ENCODE measurements around the gene TERT. TPM values are rescaled to one million over a fixed set of nuclear protein-coding genes. Genes with fewer than 3 reads are reported as not detected.

The TERT gene
- polyA plus RNA-seq, 1 experiment, result not detected

DNA sequence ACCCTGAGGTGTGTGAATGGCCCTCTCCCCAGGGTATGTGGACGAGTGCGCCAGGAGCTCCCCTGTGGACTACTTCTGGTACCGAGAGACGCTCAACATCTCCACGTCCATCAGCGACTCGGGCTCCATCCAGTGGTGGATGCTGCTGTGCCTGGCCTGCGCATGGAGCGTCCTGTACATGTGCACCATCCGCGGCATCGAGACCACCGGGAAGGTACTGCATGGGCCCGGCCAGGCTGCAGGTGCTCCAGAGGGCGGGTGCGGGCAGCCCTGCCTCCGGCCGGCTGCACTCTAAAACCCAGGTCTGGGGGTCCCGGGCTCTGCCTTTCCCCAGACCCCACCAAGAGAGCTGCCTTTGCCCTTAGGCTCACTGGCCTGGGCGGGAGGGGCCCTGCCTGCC lies 82.6 kb downstream of the TERT start:
- POLR2A ChIA-PET, result no interaction called here
- no peak for DNase-seq (ENCODE audit: low read depth)
- TF ChIP-seq, protein P1, sequence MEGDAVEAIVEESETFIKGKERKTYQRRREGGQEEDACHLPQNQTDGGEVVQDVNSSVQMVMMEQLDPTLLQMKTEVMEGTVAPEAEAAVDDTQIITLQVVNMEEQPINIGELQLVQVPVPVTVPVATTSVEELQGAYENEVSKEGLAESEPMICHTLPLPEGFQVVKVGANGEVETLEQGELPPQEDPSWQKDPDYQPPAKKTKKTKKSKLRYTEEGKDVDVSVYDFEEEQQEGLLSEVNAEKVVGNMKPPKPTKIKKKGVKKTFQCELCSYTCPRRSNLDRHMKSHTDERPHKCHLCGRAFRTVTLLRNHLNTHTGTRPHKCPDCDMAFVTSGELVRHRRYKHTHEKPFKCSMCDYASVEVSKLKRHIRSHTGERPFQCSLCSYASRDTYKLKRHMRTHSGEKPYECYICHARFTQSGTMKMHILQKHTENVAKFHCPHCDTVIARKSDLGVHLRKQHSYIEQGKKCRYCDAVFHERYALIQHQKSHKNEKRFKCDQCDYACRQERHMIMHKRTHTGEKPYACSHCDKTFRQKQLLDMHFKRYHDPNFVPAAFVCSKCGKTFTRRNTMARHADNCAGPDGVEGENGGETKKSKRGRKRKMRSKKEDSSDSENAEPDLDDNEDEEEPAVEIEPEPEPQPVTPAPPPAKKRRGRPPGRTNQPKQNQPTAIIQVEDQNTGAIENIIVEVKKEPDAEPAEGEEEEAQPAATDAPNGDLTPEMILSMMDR (IDR thresholded peaks at IDR 0.05; ENCODE audit: insufficient read depth, low read depth, low read length), result no peak
- no peaks in the 10 kb centered on the region; the same call in none of the 2 replicates for H3K27me3 ChIP-seq (ENCODE audit: control insufficient read depth, insufficient read depth, low read length)
- H3K36me3 ChIP-seq (ENCODE audit: control insufficient read depth, insufficient read depth, low read length), result no peaks in the 10 kb centered on the region
- CTCF ChIA-PET, result no interaction called here
- no peak overlapping the region for H3K4me3 ChIP-seq (ENCODE audit: low read depth, low read length)

DNA sequence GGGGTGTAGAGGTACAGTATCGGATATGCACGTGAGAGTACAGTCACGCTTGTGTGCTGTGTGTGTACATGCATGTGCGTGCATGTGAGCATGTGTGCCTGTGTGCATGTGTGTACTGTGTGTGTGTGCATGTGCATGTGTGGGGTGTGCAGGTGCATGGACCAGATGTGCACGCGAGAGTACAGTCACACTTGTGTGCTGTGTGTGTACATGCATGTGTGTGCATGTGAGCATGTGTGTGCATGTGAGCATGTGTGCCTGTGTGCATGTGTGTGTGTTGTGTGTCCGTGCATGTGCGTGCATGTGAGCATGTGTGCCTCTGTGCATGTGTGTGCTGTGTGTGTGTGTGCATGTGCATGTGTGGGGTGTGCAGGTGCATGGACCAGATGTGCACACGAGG lies 83.2 kb downstream of the TERT start:
- ChIA-PET CTCF (no interaction called here), POLR2A (no interaction called here)
- Histone ChIP-seq H3K27me3 (ENCODE audit: control insufficient read depth, insufficient read depth, low read length) (no peaks in the 10 kb centered on the region; the same call in none of the 2 replicates), H3K36me3 (ENCODE audit: control insufficient read depth, insufficient read depth, low read length) (no peaks in the 10 kb centered on the region), H3K4me3 (ENCODE audit: low read depth, low read length) (no peak overlapping the region)
- no peak for DNase-seq (ENCODE audit: low read depth)
- TF ChIP-seq, protein P1 (IDR thresholded peaks at IDR 0.05; ENCODE audit: insufficient read depth, low read depth, low read length), result no peak

DNA sequence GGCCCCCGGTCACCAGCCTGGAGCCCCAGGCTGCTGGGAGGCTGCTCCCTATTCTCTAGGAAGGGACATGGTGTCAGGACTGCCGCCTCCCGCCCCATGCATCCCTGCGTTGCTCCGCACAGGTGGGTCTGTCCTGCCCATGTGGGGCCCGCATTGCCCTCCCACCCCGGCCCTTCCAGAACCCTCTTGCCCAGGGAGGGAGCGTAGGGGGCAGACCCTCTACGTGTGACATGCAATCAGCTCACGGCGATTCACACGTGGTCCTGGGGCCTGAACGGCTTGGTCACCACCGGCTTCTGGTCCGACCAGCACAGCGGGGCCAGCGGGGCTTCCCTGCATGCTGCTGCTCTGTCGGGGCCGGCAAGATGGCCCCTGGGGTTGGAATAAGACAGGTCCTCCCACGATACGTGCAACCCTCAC lies 84.0 kb downstream of the TERT start:
- POLR2A ChIA-PET, result no interaction called here
- Histone ChIP-seq H3K4me3 (ENCODE audit: low read depth, low read length) (no peak overlapping the region), H3K36me3 (ENCODE audit: control insufficient read depth, insufficient read depth, low read length) (no peaks in the 10 kb centered on the region), H3K27me3 (ENCODE audit: control insufficient read depth, insufficient read depth, low read length) (no peaks in the 10 kb centered on the region; the same call in none of the 2 replicates)
- no peak for DNase-seq (ENCODE audit: low read depth)
- CTCF ChIA-PET, result no interaction called here
- TF ChIP-seq, protein P1 (IDR thresholded peaks at IDR 0.05; ENCODE audit: insufficient read depth, low read depth, low read length), result no peak

DNA sequence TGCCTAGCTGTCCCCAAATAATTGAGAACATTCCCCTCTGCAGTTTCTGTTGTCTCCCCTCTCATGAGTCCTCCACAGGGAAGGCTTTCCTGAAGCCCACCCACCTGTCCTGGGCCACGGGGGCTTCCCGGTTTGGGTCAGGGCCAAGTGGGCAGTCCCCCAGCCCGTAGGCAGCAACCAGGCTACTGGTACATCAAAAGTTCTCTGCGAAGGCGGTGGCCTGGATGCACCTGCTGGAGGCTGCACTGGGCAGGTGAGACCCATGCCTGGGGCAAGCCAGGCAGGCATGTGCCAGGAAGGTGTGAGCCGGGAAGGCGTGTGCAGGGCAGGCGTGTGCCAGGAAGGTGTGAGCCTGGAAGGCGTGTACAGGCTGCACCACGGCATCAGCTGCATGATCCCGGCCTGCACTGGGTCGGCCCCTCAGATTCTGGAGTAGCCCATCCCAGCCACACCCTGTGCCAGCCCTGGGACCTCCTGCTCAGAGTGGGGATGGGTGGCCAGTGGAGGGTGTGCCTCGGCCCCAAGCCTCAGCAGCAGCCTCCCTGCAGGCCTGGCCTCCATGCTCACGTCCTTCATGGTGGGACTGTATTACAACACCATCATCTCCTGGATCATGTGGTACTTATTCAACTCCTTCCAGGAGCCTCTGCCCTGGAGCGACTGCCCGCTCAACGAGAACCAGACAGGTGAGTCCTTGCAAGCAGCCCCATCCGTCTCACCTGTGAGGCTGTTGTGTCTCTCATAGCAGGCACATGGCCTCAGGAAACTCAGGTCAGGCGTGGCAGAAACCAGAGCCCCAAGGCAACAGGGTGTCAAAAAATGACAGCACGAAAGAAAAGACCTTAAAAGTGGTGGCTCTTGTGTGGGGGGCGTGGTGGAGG lies 84.7 kb downstream of the TERT start:
- POLR2A ChIA-PET, result no interaction called here
- TF ChIP-seq, protein P1 (IDR thresholded peaks at IDR 0.05; ENCODE audit: insufficient read depth, low read depth, low read length), result no peak
- no peaks in the 10 kb centered on the region for H3K36me3 ChIP-seq (ENCODE audit: control insufficient read depth, insufficient read depth, low read length)
- no peak for DNase-seq (ENCODE audit: low read depth)
- no peaks in the 10 kb centered on the region; the same call in none of the 2 replicates for H3K27me3 ChIP-seq (ENCODE audit: control insufficient read depth, insufficient read depth, low read length)
- CTCF ChIA-PET, result no interaction called here
- H3K4me3 ChIP-seq (ENCODE audit: low read depth, low read length), result no peak overlapping the region

DNA sequence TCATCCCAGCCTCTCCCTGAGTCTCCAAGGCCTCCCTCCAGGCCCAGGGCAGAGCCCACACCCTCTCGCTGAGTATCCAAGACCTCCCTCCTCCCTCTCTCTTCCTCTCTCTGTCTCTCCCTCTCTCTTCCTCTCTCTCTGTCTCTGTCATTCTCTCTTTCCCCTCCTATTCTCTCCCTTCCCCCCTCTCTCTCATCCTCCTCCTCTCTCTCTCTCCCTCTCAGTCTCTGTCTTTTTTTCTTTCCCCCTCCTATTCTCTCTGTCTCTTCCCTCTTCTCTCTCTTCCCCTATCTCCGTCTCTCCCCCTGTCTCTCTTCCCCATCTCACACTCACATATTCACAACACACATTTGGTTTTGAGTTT lies 85.4 kb downstream of the TERT start:
- ChIA-PET POLR2A (no interaction called here), CTCF (interaction anchor here (1.4 to 1.9 kb wide), 3 partner anchors 271 to 435 kb away, joined by 3 to 14 read pairs (median 5); no protein-coding TSS in a partner anchor)
- no peaks in the 10 kb centered on the region for H3K36me3 ChIP-seq (ENCODE audit: control insufficient read depth, insufficient read depth, low read length)
- peaks cover 1% of the 10 kb centered on the region for H3K27me3 ChIP-seq (ENCODE audit: control insufficient read depth, insufficient read depth, low read length)
- TF ChIP-seq, protein P1 (IDR thresholded peaks at IDR 0.05; ENCODE audit: insufficient read depth, low read depth, low read length), result no peak
- H3K4me3 ChIP-seq (ENCODE audit: low read depth, low read length), result no peak overlapping the region
- no peak for DNase-seq (ENCODE audit: low read depth)

All from BJ (cell line).